ENCODE measurements around the gene SEMA3B.

The SEMA3B gene

DNA sequence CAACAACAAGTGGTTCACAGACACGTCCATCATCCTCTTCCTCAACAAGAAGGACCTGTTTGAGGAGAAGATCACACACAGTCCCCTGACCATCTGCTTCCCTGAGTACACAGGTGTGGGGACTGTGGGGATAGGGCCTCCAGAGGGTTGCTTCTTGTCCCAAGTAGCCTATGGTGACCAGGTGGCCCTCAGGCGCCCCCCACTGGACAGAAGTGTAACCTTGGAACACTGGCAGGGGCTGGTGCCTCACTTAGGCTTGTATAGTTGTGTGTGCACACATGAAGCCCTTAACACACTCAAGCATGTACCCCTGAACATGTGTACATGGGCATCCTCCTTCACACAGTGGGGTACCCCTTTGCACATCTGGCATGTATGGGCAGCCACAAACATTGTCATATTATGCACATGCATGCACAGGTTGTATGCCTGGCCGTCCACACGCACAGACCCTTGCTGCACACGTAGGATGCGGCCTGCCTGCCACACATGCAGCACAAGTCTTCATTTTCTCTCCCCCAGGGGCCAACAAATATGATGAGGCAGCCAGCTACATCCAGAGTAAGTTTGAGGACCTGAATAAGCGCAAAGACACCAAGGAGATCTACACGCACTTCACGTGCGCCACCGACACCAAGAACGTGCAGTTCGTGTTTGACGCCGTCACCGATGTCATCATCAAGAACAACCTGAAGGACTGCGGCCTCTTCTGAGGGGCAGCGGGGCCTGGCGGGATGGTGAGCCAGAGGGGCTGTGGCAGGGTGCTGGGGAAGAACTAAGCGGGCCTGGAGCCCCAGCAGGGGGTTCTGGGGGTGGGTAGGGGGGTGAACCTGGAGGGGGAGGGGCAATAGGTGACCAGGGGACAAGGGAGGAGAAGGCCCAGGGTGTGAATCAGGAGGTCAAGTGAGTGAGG, 11.7 kb upstream of the SEMA3B start:
- TF ChIP-seq, protein P1, sequence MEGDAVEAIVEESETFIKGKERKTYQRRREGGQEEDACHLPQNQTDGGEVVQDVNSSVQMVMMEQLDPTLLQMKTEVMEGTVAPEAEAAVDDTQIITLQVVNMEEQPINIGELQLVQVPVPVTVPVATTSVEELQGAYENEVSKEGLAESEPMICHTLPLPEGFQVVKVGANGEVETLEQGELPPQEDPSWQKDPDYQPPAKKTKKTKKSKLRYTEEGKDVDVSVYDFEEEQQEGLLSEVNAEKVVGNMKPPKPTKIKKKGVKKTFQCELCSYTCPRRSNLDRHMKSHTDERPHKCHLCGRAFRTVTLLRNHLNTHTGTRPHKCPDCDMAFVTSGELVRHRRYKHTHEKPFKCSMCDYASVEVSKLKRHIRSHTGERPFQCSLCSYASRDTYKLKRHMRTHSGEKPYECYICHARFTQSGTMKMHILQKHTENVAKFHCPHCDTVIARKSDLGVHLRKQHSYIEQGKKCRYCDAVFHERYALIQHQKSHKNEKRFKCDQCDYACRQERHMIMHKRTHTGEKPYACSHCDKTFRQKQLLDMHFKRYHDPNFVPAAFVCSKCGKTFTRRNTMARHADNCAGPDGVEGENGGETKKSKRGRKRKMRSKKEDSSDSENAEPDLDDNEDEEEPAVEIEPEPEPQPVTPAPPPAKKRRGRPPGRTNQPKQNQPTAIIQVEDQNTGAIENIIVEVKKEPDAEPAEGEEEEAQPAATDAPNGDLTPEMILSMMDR (IDR thresholded peaks at IDR 0.05; ENCODE audit: low read depth, low read length, missing control alignments) = peak; percentile 79
- in situ Hi-C loops (cut with HindIII; ENCODE audit: low pct_ligation_motif_present, low sequenced_read_pairs) = no loop called here
- Histone ChIP-seq H3K36me3 (replicated peaks) (peaks cover 63% of the 10 kb centered on the region), H3K4me3 (ENCODE audit: low read depth, low read length) (no peak overlapping the region), H3K27ac (no peak overlapping the region), H3K27me3 (replicated peaks) (no peaks in the 10 kb centered on the region)
- no peak for DNase-seq

DNA sequence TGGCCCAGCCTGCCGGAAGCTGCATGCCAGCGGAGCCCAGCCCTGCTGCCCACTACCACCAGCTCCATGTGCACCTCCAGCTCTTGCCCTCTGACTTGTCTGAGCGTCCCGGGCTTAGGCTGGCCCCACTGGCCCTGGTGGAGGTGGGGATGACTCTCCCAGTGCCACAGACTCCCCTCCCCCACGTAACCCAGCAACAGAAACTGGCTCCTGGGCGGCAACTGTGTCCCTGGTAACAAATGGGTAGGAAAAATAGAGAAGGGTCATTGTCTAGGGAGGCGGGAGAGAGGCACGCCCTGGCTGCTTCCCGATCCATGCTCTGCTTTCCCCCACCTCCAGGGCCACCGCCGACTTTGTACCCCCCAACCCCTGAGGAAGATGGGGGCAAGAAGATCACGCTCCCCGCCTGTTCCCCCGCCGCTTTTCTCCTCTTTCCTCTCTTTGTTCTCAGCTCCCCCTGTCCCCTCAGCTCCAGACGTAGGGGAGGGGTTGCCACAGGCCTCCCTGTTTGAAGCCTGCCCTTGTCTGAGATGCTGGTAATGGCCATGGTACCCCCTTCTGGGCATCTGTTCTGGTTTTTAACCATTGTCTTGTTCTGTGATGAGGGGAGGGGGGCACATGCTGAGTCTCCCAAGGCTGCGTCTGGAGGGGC, 10.8 kb upstream of the SEMA3B start:
- Histone ChIP-seq H3K4me3 (ENCODE audit: low read depth, low read length) (no peak overlapping the region), H3K36me3 (replicated peaks) (peaks cover 55% of the 10 kb centered on the region), H3K27ac (no peak overlapping the region), H3K27me3 (replicated peaks) (no peaks in the 10 kb centered on the region)
- TF ChIP-seq, protein P1 (IDR thresholded peaks at IDR 0.05; ENCODE audit: low read depth, low read length, missing control alignments) = no peak
- in situ Hi-C loops (cut with HindIII; ENCODE audit: low pct_ligation_motif_present, low sequenced_read_pairs) = no loop called here
- no peak for DNase-seq

DNA sequence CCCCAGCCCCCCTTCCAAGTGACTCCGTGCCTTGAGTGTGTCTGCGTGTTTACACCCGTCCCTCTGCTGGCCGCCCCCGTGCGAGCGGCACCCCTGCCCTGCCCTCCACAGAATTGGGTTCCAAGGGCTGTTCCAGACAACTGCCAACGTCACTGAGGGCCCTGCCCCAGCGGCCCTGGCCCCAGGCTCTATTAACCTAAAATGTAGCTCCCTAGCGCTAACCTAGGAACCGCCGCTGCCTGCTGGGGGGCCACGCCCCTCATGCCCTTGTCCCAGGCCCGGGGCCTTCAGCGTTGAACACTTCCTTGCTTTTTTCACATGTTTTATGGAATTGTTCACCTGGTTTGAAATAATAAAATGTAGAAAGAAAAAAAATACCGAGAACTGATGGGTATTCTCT, 10.0 kb upstream of the SEMA3B start:
- H3K27me3 ChIP-seq (replicated peaks) = no peaks in the 10 kb centered on the region
- peaks cover 46% of the 10 kb centered on the region for H3K36me3 ChIP-seq (replicated peaks)
- in situ Hi-C loops (cut with HindIII; ENCODE audit: low pct_ligation_motif_present, low sequenced_read_pairs) = no loop called here
- TF ChIP-seq, protein P1 (IDR thresholded peaks at IDR 0.05; ENCODE audit: low read depth, low read length, missing control alignments) = no peak
- no peak overlapping the region for H3K27ac ChIP-seq
- DNase-seq = no peak
- H3K4me3 ChIP-seq (ENCODE audit: low read depth, low read length) = no peak overlapping the region

GRCh38 chr3:50259432-50260026, 9.4 kb upstream of the SEMA3B start:
- H3K36me3 ChIP-seq (replicated peaks) = peaks cover 41% of the 10 kb centered on the region
- no peak for DNase-seq
- TF ChIP-seq, protein P1 (IDR thresholded peaks at IDR 0.05; ENCODE audit: low read depth, low read length, missing control alignments) = no peak
- H3K27me3 ChIP-seq (replicated peaks) = no peaks in the 10 kb centered on the region
- in situ Hi-C loops (cut with HindIII; ENCODE audit: low pct_ligation_motif_present, low sequenced_read_pairs) = no loop called here
- H3K4me3 ChIP-seq (ENCODE audit: low read depth, low read length) = no peak overlapping the region
- H3K27ac ChIP-seq = no peak overlapping the region

GRCh38 chr3:50260027-50260941, 8.7 kb upstream of the SEMA3B start:
- Histone ChIP-seq H3K36me3 (replicated peaks) (peaks cover 33% of the 10 kb centered on the region), H3K27ac (peak overlapping the region; percentile 83), H3K4me3 (ENCODE audit: low read depth, low read length) (peak overlapping the region; percentile 60), H3K27me3 (replicated peaks) (no peaks in the 10 kb centered on the region)
- TF ChIP-seq, protein P1 (IDR thresholded peaks at IDR 0.05; ENCODE audit: low read depth, low read length, missing control alignments) = peak; percentile 66
- in situ Hi-C loops (cut with HindIII; ENCODE audit: low pct_ligation_motif_present, low sequenced_read_pairs) = no loop called here
- DNase-seq = peak; percentile 83

Data from brain microvascular endothelial cell (primary cell).